ENCODE results near the gene FAF1.

The FAF1 gene

DNA sequence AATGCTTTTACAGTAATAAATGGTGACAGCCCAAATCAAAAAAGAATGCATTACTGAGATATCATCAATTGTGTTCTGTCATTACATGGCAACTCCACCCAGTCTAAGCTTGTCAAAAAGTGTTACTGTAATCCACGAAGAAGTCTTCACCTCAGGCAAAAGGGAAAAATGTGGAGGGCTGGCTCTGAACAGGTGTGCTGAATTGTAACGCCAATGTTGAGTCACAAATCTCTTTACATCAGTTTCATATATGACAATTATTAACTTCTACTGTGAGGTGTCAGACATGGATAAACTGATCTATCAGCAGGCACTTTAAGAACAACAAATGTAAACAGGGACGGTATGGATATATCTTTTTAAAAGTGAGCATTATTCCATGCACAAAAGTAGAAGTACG is 438.4 kb downstream of the FAF1 start:
- H3K9ac ChIP-seq (ENCODE audit: insufficient read length) = no peak overlapping the region
- peaks cover 4% of the 10 kb centered on the region; the same call in 1 of the 2 replicates for H3K9me3 ChIP-seq (ENCODE audit: low read depth, low read length)
- H3K27ac ChIP-seq = no peak overlapping the region
- H3K36me3 ChIP-seq (ENCODE audit: insufficient read depth, low read length) = peaks cover 14% of the 10 kb centered on the region; the same call in 1 of the 2 replicates
- no peak for DNase-seq (ENCODE audit: low read depth, low spot score)
- TF ChIP-seq POLR2AphosphoS5 (IDR thresholded peaks at IDR 0.05; ENCODE audit: borderline replicate concordance, low read depth, low read length) (no peak), FOXP2 (optimal IDR thresholded peaks at IDR 0.05; ENCODE audit: control extremely low read depth, extremely low read length, insufficient read depth) (no peak)
- no peak overlapping the region for H3K4me3 ChIP-seq

DNA sequence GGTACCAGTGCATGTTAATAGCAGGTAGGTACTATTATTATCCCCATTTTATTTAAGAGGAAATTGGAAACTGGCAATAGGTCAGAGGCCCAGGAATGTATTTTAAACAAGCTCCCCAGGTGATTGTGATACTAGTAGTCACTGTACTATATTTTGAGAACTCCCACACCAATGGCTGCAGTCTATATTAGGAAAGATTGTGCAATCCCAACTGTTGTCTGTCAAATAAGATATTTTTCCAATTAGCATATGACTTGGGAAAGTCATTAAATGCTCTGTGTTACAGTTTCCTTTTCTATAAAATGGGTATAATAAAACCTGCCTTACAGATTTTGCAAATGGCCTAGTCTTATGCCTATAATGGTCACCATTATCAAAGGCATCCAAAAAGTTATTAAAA is 442.6 kb downstream of the FAF1 start:
- TF ChIP-seq FOXP2 (optimal IDR thresholded peaks at IDR 0.05; ENCODE audit: control extremely low read depth, extremely low read length, insufficient read depth) = no peak
- Histone ChIP-seq H3K27ac (no peak overlapping the region), H3K9ac (ENCODE audit: insufficient read length) (no peak overlapping the region), H3K36me3 (ENCODE audit: insufficient read depth, low read length) (peaks cover 11% of the 10 kb centered on the region), H3K4me3 (no peak overlapping the region), H3K9me3 (ENCODE audit: low read depth, low read length) (no peaks in the 10 kb centered on the region)
- no peak for DNase-seq (ENCODE audit: low read depth, low spot score)

DNA sequence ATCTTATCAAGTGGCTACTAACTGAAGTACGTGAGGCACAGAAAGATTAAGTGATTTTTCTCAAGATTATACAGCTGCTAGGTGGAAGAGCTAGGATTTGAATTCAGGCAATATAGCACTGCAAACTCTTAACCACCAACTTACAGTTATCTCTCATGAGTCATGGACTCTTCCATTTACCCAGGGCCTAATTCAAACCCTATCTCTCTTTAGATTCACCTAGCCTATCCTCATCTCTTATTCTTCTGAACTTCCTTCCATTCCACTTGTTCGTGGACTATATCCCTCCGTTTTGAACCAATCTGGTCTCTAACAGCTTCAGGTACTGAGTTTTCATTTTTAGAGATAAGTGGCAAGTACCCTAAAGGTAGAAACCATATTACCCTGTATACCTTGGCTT is 444.0 kb downstream of the FAF1 start:
- TF ChIP-seq POLR2AphosphoS5 (IDR thresholded peaks at IDR 0.05; ENCODE audit: borderline replicate concordance, low read depth, low read length) (no peak), EZH2 (IDR thresholded peaks at IDR 0.05) (no peak), FOXP2 (optimal IDR thresholded peaks at IDR 0.05; ENCODE audit: control extremely low read depth, extremely low read length, insufficient read depth) (no peak)
- Histone ChIP-seq H3K36me3 (ENCODE audit: insufficient read depth, low read length) (peaks cover 12% of the 10 kb centered on the region), H3K9me3 (ENCODE audit: low read depth, low read length) (no peaks in the 10 kb centered on the region), H3K9ac (ENCODE audit: insufficient read length) (no peak overlapping the region), H3K4me3 (no peak overlapping the region), H3K27ac (no peak overlapping the region)
- no peak for DNase-seq (ENCODE audit: low read depth, low spot score)

DNA sequence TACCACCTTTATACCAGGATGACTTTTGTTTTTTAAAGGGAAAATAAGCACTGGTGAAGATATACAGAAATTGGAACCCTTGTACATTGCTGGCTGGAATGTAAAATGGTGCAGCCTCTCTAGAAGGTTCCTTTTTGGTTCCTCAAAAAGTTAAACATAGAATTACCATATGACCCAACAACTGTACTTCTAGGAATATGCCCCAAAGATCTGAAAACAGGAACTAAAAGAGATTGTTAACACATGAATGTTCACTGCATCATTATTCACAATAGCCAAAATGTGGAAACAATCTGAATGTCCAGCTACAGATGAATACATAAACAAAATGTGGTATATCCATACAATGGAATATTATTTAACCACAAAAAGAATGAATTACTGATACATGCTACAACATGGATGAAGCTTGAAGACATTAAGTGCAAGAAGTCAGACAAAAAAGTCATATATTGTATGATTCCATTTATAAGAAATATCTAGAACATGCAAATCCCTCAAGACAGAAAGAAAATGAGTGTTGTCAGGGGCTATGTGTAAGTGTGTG is 452.0 kb downstream of the FAF1 start:
- no peak for DNase-seq (ENCODE audit: low read depth, low spot score)
- TF ChIP-seq POLR2AphosphoS5 (IDR thresholded peaks at IDR 0.05; ENCODE audit: borderline replicate concordance, low read depth, low read length) (no peak), EZH2 (IDR thresholded peaks at IDR 0.05) (no peak), FOXP2 (optimal IDR thresholded peaks at IDR 0.05; ENCODE audit: control extremely low read depth, extremely low read length, insufficient read depth) (no peak)
- H3K36me3 ChIP-seq (ENCODE audit: insufficient read depth, low read length) = peaks cover 21% of the 10 kb centered on the region
- no peak overlapping the region for H3K4me3 ChIP-seq
- no peak overlapping the region for H3K9ac ChIP-seq (ENCODE audit: insufficient read length)
- no peak overlapping the region for H3K27ac ChIP-seq
- H3K9me3 ChIP-seq (ENCODE audit: low read depth, low read length) = peaks cover 4% of the 10 kb centered on the region; the same call in 1 of the 2 replicates

DNA sequence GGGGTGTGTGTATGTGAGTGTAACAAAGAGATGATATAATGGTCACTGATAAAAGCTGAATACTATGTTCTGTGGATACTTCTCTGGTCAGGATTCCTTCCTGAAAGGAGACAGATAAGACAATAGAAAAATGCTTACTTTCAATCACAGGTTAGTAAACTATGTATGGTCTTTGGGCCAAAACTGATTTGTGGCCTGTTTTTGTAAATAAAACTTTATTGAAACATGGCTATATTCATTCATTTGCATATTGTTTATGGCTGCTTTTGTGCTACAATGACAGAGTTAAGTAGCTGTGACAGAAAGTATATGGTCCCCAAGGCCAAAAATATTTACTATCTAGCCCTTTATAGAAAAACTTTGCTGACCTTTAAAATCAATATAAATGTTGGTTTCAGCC is 454.6 kb downstream of the FAF1 start:
- DNase-seq (ENCODE audit: low read depth, low spot score) = no peak
- Histone ChIP-seq H3K9me3 (ENCODE audit: low read depth, low read length) (peaks cover 10% of the 10 kb centered on the region; the same call in 1 of the 2 replicates), H3K4me3 (no peak overlapping the region), H3K36me3 (ENCODE audit: insufficient read depth, low read length) (peaks cover 21% of the 10 kb centered on the region), H3K9ac (ENCODE audit: insufficient read length) (no peak overlapping the region), H3K27ac (no peak overlapping the region)
- TF ChIP-seq FOXP2 (optimal IDR thresholded peaks at IDR 0.05; ENCODE audit: control extremely low read depth, extremely low read length, insufficient read depth) = no peak
- TF ChIP-seq POLR2AphosphoS5 (IDR thresholded peaks at IDR 0.05; ENCODE audit: borderline replicate concordance, low read depth, low read length) = no peak

DNA sequence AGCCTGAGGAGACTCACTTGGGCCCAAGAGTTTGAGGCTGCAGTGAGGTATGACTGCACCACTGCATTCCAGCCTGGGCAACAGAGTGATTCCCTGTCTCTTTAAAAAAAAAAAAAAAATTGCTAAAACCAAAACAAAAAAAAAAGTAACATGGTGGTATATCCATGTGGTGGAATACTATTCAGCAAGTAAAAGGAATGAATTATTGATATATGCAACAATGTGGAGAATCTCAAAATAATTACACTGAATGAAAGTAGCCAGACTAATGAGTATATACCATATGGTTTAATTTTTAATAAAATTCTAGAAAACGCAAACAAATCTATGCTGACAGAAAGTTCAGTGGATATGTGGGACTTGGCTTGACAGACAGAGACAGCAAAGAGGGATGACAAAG is 456.6 kb downstream of the FAF1 start:
- Histone ChIP-seq H3K9me3 (ENCODE audit: low read depth, low read length) (peaks cover 10% of the 10 kb centered on the region; the same call in 1 of the 2 replicates), H3K4me3 (no peak overlapping the region), H3K36me3 (ENCODE audit: insufficient read depth, low read length) (peaks cover 21% of the 10 kb centered on the region), H3K9ac (ENCODE audit: insufficient read length) (no peak overlapping the region), H3K27ac (no peak overlapping the region)
- TF ChIP-seq EZH2 (IDR thresholded peaks at IDR 0.05) (no peak), POLR2AphosphoS5 (IDR thresholded peaks at IDR 0.05; ENCODE audit: borderline replicate concordance, low read depth, low read length) (no peak), FOXP2 (optimal IDR thresholded peaks at IDR 0.05; ENCODE audit: control extremely low read depth, extremely low read length, insufficient read depth) (no peak)
- no peak for DNase-seq (ENCODE audit: low read depth, low spot score)

DNA sequence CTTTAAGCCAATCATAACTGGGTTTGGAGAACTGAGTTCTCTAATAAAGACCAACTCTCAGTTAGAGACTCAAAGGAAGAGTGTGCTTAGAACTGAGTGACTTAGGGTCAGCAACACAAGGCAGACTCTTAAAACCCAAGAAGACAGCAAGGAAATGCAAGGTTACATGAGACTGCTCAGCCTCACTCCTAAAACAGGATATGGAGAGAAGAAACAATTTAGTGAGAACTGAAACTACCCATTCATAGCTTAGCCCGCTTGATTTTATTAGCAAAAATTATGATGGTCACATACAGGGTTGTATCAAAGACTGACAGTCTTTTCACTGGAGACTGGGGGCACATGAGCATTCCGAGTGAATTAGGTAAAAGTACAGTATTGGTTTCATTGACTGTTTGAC is 457.9 kb downstream of the FAF1 start:
- no peak overlapping the region for H3K27ac ChIP-seq
- no peak overlapping the region for H3K4me3 ChIP-seq
- H3K9me3 ChIP-seq (ENCODE audit: low read depth, low read length) = peaks cover 14% of the 10 kb centered on the region
- DNase-seq (ENCODE audit: low read depth, low spot score) = no peak
- no peak for TF ChIP-seq POLR2AphosphoS5 (IDR thresholded peaks at IDR 0.05; ENCODE audit: borderline replicate concordance, low read depth, low read length)
- H3K36me3 ChIP-seq (ENCODE audit: insufficient read depth, low read length) = peaks cover 30% of the 10 kb centered on the region
- H3K9ac ChIP-seq (ENCODE audit: insufficient read length) = no peak overlapping the region

DNA sequence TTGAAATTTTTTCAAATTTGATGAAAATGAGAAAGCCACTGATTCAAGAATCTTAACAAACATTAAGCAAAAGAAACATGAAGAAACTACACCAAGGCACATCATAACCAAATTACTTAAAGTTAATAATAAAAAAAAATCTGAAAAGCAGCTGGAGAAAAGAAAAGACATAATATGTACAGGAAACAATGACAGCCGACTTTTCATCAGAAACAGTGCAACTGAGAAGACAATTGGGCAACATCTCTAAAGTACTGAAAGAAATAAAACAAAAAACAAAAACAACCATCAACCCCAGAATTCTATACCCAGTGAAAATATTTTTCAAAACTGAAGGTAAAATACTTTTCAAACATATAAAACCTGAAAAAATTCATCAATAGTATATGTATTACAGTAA is 463.1 kb downstream of the FAF1 start:
- H3K9ac ChIP-seq (ENCODE audit: insufficient read length) = no peak overlapping the region
- peaks cover 16% of the 10 kb centered on the region for H3K9me3 ChIP-seq (ENCODE audit: low read depth, low read length)
- H3K27ac ChIP-seq = no peak overlapping the region
- no peak overlapping the region for H3K4me3 ChIP-seq
- H3K36me3 ChIP-seq (ENCODE audit: insufficient read depth, low read length) = peaks cover 44% of the 10 kb centered on the region
- DNase-seq (ENCODE audit: low read depth, low spot score) = no peak
- TF ChIP-seq POLR2AphosphoS5 (IDR thresholded peaks at IDR 0.05; ENCODE audit: borderline replicate concordance, low read depth, low read length) = no peak
- TF ChIP-seq EZH2 (IDR thresholded peaks at IDR 0.05) = no peak
- no peak for TF ChIP-seq FOXP2 (optimal IDR thresholded peaks at IDR 0.05; ENCODE audit: control extremely low read depth, extremely low read length, insufficient read depth)

DNA sequence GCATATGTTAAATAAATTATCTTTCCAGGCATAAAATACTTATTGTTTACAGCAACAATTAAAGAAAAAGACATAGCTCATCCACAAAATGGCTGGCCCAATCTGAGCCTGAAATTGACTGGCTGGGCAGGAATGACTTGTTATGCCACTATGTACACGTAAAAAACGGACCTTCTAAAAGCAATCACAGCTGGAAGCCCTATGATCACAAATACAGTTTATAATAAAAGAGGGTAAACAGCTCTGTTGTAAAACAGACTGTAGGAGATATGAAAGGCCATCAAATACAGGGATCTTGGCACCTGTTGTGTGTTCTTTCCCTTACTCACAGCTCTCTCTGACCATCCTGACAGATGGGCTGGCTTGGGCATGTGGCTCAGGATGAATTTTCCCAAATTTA is 466.4 kb downstream of the FAF1 start:
- Histone ChIP-seq H3K9me3 (ENCODE audit: low read depth, low read length) (peaks cover 14% of the 10 kb centered on the region), H3K9ac (ENCODE audit: insufficient read length) (no peak overlapping the region), H3K36me3 (ENCODE audit: insufficient read depth, low read length) (peaks cover 56% of the 10 kb centered on the region), H3K4me3 (no peak overlapping the region), H3K27ac (no peak overlapping the region)
- TF ChIP-seq FOXP2 (optimal IDR thresholded peaks at IDR 0.05; ENCODE audit: control extremely low read depth, extremely low read length, insufficient read depth) = no peak
- TF ChIP-seq EZH2 (IDR thresholded peaks at IDR 0.05) = no peak
- no peak for TF ChIP-seq POLR2AphosphoS5 (IDR thresholded peaks at IDR 0.05; ENCODE audit: borderline replicate concordance, low read depth, low read length)
- DNase-seq (ENCODE audit: low read depth, low spot score) = no peak

Data from SK-N-MC (cell line).